Endodermal cell (in vitro differentiated cells): Measurements from ENCODE around the gene ATF3. TPM values are rescaled to one million over a fixed set of nuclear protein-coding genes. Genes with fewer than 3 reads are reported as not detected.

Source experiments
- DNase-seq: peaks from one replicate; pipeline ENCODE4 v3.0.0-alpha.2; 2017
- H3K27ac ChIP-seq: 2 replicates; pipeline ENCODE4 v1.5.1; 2013; ENCODE audit warnings: mild to moderate bottlenecking, low read depth, low read length, moderate library complexity
- H3K27me3 ChIP-seq: 2 replicates; pipeline ENCODE4 v1.6.1; 2013; ENCODE audit warnings: mild to moderate bottlenecking, low read length, moderate library complexity; ENCODE audit not compliant: insufficient read depth, control insufficient read depth, poor library complexity, severe bottlenecking
- H3K36me3 ChIP-seq: 2 replicates; pipeline ENCODE4 v1.7.0; 2013; ENCODE audit warnings: mild to moderate bottlenecking, low read length, moderate library complexity; ENCODE audit not compliant: control insufficient read depth, insufficient read depth
- H3K4me1 ChIP-seq: one replicate; pipeline ENCODE4 v1.7.0; 2013; ENCODE audit warnings: low read length; ENCODE audit not compliant: control insufficient read depth, insufficient read depth
- H3K4me3 ChIP-seq: 2 replicates; pipeline ENCODE4 v1.5.1; 2013; ENCODE audit warnings: mild to moderate bottlenecking, low read length, moderate library complexity
- H3K9ac ChIP-seq: 2 replicates; pipeline ENCODE4 v1.6.1; 2013; ENCODE audit warnings: mild to moderate bottlenecking, low read length, moderate library complexity; ENCODE audit not compliant: poor library complexity, severe bottlenecking; ENCODE audit errors: extremely low read depth
- H3K9me3 ChIP-seq: 2 replicates; pipeline ENCODE4 v1.6.1; 2013; ENCODE audit warnings: mild to moderate bottlenecking, low read length, moderate library complexity; ENCODE audit not compliant: control insufficient read depth
- H3K27ac Mint-ChIP-seq: 2 replicates; pipeline ENCODE4 v1.8.0; 2020; ENCODE audit warnings: mixed read lengths
- H3K27me3 Mint-ChIP-seq: 2 replicates; pipeline ENCODE4 v1.8.0; 2021; ENCODE audit warnings: mild to moderate bottlenecking, mixed read lengths; ENCODE audit not compliant: insufficient read depth
- H3K36me3 Mint-ChIP-seq: 2 replicates; pipeline ENCODE4 v1.8.0; 2020; ENCODE audit warnings: low read depth, mixed read lengths
- H3K4me1 Mint-ChIP-seq: 2 replicates; pipeline ENCODE4 v1.8.0; 2020; ENCODE audit warnings: mixed read lengths
- H3K4me3 Mint-ChIP-seq: 2 replicates; pipeline ENCODE4 v1.8.0; 2020; ENCODE audit warnings: mild to moderate bottlenecking, moderate library complexity, mixed read lengths
- H3K9me3 Mint-ChIP-seq: 2 replicates; pipeline ENCODE4 v1.8.0; 2020; ENCODE audit warnings: mild to moderate bottlenecking, mixed read lengths
- WGBS, 2 experiments: methylation state at CpG; one replicate each; pipeline versions ENCODE4 v1.1.5 to v1.1.7; 2013; ENCODE audit warnings: missing lambda C conversion rate in 2 of 2, mixed read lengths in 1 of 2; ENCODE audit not compliant: insufficient coverage in 1 of 2, insufficient read length in 1 of 2; 5-methylcytosine and 5-hydroxymethylcytosine counted together
- total RNA-seq, 2 donors: library from RNA; stranded (reverse); fragmentation: NEBNext Ultra II Directional in 1 of 2; extraction: Animal tissue kit (Norgen Biotek cat#: 25700) in 1 of 2; gene quantifications; 2 replicates in 1 of 2; 3 replicates in 1 of 2; pipeline ENCODE4 v1.2.1, GENCODE V29; 2021
- TF ChIP-seq, protein P1 (sequence below): fragments of 200-600 bp; sonication (generic); conservative IDR thresholded peaks from 2 replicates; pipeline ENCODE4 v1.5.0; 2021; ENCODE audit warnings: antibody characterized with exemption, mild to moderate bottlenecking

Gene ATF3
- total RNA-seq, 2 donors from 2014 or later = 12.6 to 24.0 TPM

DNA sequence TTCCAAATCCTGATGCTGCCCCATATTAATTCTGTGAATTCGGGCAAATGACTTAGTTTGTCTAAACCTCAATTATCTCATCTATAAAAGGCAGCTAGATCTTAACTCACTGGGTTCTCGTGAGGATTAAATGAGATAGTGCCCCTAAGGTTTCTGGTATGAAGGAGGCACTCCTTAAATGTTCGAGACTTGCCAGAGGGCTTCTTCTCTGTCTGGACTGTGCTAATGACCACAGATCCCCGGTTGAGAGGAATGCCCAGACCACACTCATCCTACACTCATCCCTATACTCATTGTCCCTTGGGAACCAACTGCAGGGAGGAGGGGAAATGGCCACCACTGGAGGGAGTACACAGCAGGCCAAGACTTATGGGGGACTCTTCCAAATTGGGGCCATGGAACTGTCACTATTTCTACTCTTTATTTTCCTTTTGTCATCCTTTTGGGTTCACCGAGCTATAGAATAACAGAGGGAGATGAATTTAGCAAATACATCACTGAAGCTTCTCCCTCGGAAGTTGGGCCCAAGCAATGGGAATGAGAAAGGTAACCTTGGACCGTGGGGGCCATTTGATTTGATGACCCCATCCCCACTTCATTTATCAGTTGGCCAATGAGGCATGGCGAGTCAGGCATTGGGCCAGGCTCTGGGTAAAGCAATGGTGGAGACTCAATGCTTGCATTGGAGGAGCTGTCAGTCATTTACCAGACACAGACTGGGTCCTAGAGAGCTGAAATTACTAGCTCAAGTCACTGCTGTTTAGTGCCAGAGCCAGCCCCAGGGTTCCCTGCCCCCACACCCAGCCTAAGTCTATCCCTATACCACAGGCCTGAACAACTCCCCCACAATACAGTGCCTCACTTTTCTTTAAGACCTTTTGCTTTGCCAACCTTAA lies 5.1 kb downstream of the ATF3 start:
- Mint-ChIP-seq H3K27ac (no peak overlapping the region), H3K36me3 (peaks cover 42% of the 10 kb centered on the region), H3K4me3 (no peak overlapping the region), H3K9me3 (no peaks in the 10 kb centered on the region), H3K27me3 (peaks cover 13% of the 10 kb centered on the region), H3K4me1 (peaks cover 34% of the 10 kb centered on the region)
- Histone ChIP-seq H3K36me3 (peaks cover 59% of the 10 kb centered on the region), H3K4me1 (peaks cover 11% of the 10 kb centered on the region), H3K4me3 (no peak overlapping the region), H3K27ac (no peak overlapping the region), H3K9ac (no peak overlapping the region), H3K9me3 (no peaks in the 10 kb centered on the region), H3K27me3 (no peaks in the 10 kb centered on the region)
- DNase-seq = no peak
- 95 to 97% methylated on average over 5 to 8 of the region's 8 CpGs for whole genome bisulfite sequencing, 2 experiments
- TF ChIP-seq, protein P1, sequence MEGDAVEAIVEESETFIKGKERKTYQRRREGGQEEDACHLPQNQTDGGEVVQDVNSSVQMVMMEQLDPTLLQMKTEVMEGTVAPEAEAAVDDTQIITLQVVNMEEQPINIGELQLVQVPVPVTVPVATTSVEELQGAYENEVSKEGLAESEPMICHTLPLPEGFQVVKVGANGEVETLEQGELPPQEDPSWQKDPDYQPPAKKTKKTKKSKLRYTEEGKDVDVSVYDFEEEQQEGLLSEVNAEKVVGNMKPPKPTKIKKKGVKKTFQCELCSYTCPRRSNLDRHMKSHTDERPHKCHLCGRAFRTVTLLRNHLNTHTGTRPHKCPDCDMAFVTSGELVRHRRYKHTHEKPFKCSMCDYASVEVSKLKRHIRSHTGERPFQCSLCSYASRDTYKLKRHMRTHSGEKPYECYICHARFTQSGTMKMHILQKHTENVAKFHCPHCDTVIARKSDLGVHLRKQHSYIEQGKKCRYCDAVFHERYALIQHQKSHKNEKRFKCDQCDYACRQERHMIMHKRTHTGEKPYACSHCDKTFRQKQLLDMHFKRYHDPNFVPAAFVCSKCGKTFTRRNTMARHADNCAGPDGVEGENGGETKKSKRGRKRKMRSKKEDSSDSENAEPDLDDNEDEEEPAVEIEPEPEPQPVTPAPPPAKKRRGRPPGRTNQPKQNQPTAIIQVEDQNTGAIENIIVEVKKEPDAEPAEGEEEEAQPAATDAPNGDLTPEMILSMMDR = peak; percentile 12

DNA sequence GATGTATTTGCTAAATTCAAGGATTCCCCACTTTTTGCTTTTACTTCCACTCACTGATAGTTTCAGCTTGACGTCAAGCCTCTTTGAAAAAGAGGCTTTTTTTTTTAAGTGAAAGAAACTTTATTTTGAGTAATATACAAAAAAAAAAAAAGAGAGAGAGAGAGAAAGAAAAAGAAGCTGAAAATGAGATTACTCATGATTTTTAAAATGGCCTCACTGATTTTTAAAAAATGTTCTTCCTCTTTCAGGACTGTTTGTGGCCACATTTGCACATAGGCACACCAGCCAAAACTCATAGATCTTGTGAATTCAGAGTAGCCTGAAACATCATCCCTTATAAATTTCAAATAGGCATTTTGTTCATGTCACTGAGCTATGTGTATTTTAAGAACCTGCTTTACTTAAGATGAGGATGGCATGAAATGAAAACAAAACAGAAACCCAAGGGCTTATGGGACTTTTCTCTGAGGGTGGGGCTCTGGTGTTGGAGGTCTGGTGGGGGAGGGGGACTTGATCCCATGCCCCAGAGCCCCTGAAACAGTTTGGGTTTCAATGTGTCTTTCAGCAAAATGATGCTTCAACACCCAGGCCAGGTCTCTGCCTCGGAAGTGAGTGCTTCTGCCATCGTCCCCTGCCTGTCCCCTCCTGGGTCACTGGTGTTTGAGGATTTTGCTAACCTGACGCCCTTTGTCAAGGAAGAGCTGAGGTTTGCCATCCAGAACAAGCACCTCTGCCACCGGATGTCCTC lies 6.1 kb downstream of the ATF3 start:
- Histone ChIP-seq H3K27me3 (no peaks in the 10 kb centered on the region), H3K9me3 (no peaks in the 10 kb centered on the region), H3K36me3 (peaks cover 68% of the 10 kb centered on the region), H3K9ac (no peak overlapping the region), H3K4me3 (no peak overlapping the region), H3K27ac (no peak overlapping the region), H3K4me1 (peaks cover 11% of the 10 kb centered on the region)
- TF ChIP-seq, protein P1 = no peak
- H3K27ac Mint-ChIP-seq = no peak overlapping the region
- peaks cover 50% of the 10 kb centered on the region for H3K36me3 Mint-ChIP-seq
- peaks cover 33% of the 10 kb centered on the region for H3K4me1 Mint-ChIP-seq
- H3K9me3 Mint-ChIP-seq = no peaks in the 10 kb centered on the region
- H3K27me3 Mint-ChIP-seq = peaks cover 13% of the 10 kb centered on the region
- no peak for DNase-seq
- H3K4me3 Mint-ChIP-seq = no peak overlapping the region
- WGBS, 2 experiments = 94% methylated on average over 4 to 5 of the region's 5 CpGs

DNA sequence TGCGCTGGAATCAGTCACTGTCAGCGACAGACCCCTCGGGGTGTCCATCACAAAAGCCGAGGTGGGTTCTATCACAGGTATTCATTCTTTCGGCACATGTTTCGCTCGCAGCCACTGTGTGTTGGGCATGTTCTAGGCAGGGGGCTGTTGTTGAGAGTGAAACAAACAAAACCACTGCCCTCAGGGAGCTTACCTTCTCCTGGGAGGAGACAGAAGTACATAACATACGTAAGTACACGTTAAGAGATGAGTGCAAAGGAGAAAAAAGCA lies 6.6 kb downstream of the ATF3 start:
- Mint-ChIP-seq H3K36me3 (peaks cover 54% of the 10 kb centered on the region), H3K4me1 (peaks cover 28% of the 10 kb centered on the region), H3K4me3 (no peak overlapping the region), H3K27ac (no peak overlapping the region), H3K9me3 (no peaks in the 10 kb centered on the region), H3K27me3 (peaks cover 7% of the 10 kb centered on the region)
- TF ChIP-seq, protein P1 = no peak
- Histone ChIP-seq H3K9ac (no peak overlapping the region), H3K4me3 (no peak overlapping the region), H3K27ac (no peak overlapping the region), H3K4me1 (peaks cover 11% of the 10 kb centered on the region), H3K27me3 (no peaks in the 10 kb centered on the region), H3K36me3 (peaks cover 73% of the 10 kb centered on the region), H3K9me3 (no peaks in the 10 kb centered on the region)
- DNase-seq = no peak
- 96 to 100% methylated on average over 9 of the region's 9 CpGs for WGBS, 2 experiments
